ENCODE results near the gene CDH2.

The CDH2 gene

DNA sequence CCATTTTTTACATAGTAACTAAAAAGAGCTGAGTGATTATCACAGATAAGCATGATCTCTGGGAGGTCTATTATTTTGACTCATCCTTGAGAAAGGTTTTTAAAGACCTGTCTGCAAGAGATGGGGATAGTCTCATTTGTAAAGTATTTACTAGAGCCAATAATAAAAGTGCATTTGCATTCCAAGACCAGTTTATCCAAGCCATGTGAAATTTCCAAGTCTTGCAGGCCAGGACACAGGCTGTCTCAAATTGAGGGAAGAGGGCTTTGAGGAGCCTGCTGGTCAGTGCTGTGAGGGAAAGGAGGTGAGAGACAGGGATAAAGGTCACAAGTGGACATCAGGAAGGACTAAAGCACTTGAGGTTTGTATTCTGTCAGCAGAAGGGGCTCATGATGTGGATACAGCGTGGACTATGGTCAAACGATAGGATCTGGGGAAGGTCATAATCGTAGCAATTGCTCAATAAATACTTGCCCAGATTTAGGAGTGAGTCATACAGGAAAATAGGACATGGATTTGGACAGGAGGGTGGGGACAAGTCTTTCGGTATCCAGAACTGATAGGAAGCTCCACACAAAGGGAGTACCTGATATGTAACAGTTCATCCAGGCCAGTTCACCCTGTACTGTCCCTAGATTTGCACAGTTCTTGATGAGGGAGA, 6.6 kb upstream of the CDH2 start:
- no peaks in the 10 kb centered on the region for H3K36me3 ChIP-seq (ENCODE audit: low read length)
- no peaks in the 10 kb centered on the region for H3K27me3 ChIP-seq (ENCODE audit: low read length)
- no peak overlapping the region for H2AFZ ChIP-seq (ENCODE audit: low read depth, low read length, severe bottlenecking)
- H3K4me3 ChIP-seq (ENCODE audit: insufficient read depth, low read length, poor library complexity, severe bottlenecking): no peak overlapping the region
- TF ChIP-seq CTCF (IDR thresholded peaks at IDR 0.05; ENCODE audit: insufficient read depth, low read length, poor library complexity, severe bottlenecking) (no peak), EZH2phosphoT487 (conservative IDR thresholded peaks at IDR 0.05; ENCODE audit: low read length) (no peak)
- no peak overlapping the region for H3K4me2 ChIP-seq (ENCODE audit: low read depth, low read length, poor library complexity, severe bottlenecking)
- H3K79me2 ChIP-seq (ENCODE audit: insufficient read depth, low read length): no peaks in the 10 kb centered on the region
- H3K27ac ChIP-seq (ENCODE audit: low read depth, low read length): no peak overlapping the region
- H3K9ac ChIP-seq (ENCODE audit: low read length): no peak overlapping the region
- H3F3A ChIP-seq (ENCODE audit: insufficient read depth): no peaks in the 10 kb centered on the region
- H3K9me2 ChIP-seq (replicated peaks; ENCODE audit: insufficient read depth, low read length): no peaks in the 10 kb centered on the region
- H4K20me1 ChIP-seq (ENCODE audit: low read depth, low read length): no peaks in the 10 kb centered on the region
- no peaks in the 10 kb centered on the region for H3K9me3 ChIP-seq (ENCODE audit: insufficient read depth, low read length)

- no peaks in the 10 kb centered on the region for H4K20me1 ChIP-seq (ENCODE audit: low read depth, low read length)
- H3K9me2 ChIP-seq (replicated peaks; ENCODE audit: insufficient read depth, low read length): no peaks in the 10 kb centered on the region
- no peak overlapping the region for H3K4me3 ChIP-seq (ENCODE audit: insufficient read depth, low read length, poor library complexity, severe bottlenecking)
- no peak overlapping the region for H3K27ac ChIP-seq (ENCODE audit: low read depth, low read length)
- H3K79me2 ChIP-seq (ENCODE audit: insufficient read depth, low read length): no peaks in the 10 kb centered on the region
- H2AFZ ChIP-seq (ENCODE audit: low read depth, low read length, severe bottlenecking): no peak overlapping the region
- no peaks in the 10 kb centered on the region for H3K9me3 ChIP-seq (ENCODE audit: insufficient read depth, low read length)
- H3K4me2 ChIP-seq (ENCODE audit: low read depth, low read length, poor library complexity, severe bottlenecking): no peak overlapping the region
- H3K36me3 ChIP-seq (ENCODE audit: low read length): no peaks in the 10 kb centered on the region
- no peak overlapping the region for H3K9ac ChIP-seq (ENCODE audit: low read length)
- TF ChIP-seq EZH2phosphoT487 (conservative IDR thresholded peaks at IDR 0.05; ENCODE audit: low read length): no peak
- TF ChIP-seq CTCF (IDR thresholded peaks at IDR 0.05; ENCODE audit: insufficient read depth, low read length, poor library complexity, severe bottlenecking): no peak
- no peaks in the 10 kb centered on the region for H3K27me3 ChIP-seq (ENCODE audit: low read length)
- H3F3A ChIP-seq (ENCODE audit: insufficient read depth): no peaks in the 10 kb centered on the region
These were observed 4.7 kb upstream of the CDH2 start for GRCh38 chr18:28181616-28182015.

- Histone ChIP-seq H3K36me3 (ENCODE audit: low read length) (no peaks in the 10 kb centered on the region), H4K20me1 (ENCODE audit: low read depth, low read length) (no peaks in the 10 kb centered on the region), H3K9me3 (ENCODE audit: insufficient read depth, low read length) (no peaks in the 10 kb centered on the region), H3K4me3 (ENCODE audit: insufficient read depth, low read length, poor library complexity, severe bottlenecking) (no peak overlapping the region), H3K79me2 (ENCODE audit: insufficient read depth, low read length) (no peaks in the 10 kb centered on the region), H3F3A (ENCODE audit: insufficient read depth) (no peaks in the 10 kb centered on the region), H3K27me3 (ENCODE audit: low read length) (no peaks in the 10 kb centered on the region), H3K9ac (ENCODE audit: low read length) (no peak overlapping the region), H3K9me2 (replicated peaks; ENCODE audit: insufficient read depth, low read length) (no peaks in the 10 kb centered on the region), H3K4me2 (ENCODE audit: low read depth, low read length, poor library complexity, severe bottlenecking) (no peak overlapping the region), H3K27ac (ENCODE audit: low read depth, low read length) (no peak overlapping the region), H2AFZ (ENCODE audit: low read depth, low read length, severe bottlenecking) (no peak overlapping the region)
- TF ChIP-seq EZH2phosphoT487 (conservative IDR thresholded peaks at IDR 0.05; ENCODE audit: low read length): no peak
These were observed 1.8 kb upstream of the CDH2 start for GRCh38 chr18:28178720-28179119.

GRCh38 chr18:28177828-28178635, 1.1 kb upstream of the CDH2 start:
- Histone ChIP-seq H3K9ac (ENCODE audit: low read length) (no peak overlapping the region), H3K9me3 (ENCODE audit: insufficient read depth, low read length) (no peaks in the 10 kb centered on the region), H2AFZ (ENCODE audit: low read depth, low read length, severe bottlenecking) (no peak overlapping the region), H3K27ac (ENCODE audit: low read depth, low read length) (no peak overlapping the region), H3K36me3 (ENCODE audit: low read length) (no peaks in the 10 kb centered on the region), H3K4me3 (ENCODE audit: insufficient read depth, low read length, poor library complexity, severe bottlenecking) (no peak overlapping the region), H3K79me2 (ENCODE audit: insufficient read depth, low read length) (no peaks in the 10 kb centered on the region), H3K9me2 (replicated peaks; ENCODE audit: insufficient read depth, low read length) (no peaks in the 10 kb centered on the region), H3K27me3 (ENCODE audit: low read length) (no peaks in the 10 kb centered on the region), H4K20me1 (ENCODE audit: low read depth, low read length) (no peaks in the 10 kb centered on the region), H3F3A (ENCODE audit: insufficient read depth) (no peaks in the 10 kb centered on the region), H3K4me2 (ENCODE audit: low read depth, low read length, poor library complexity, severe bottlenecking) (no peak overlapping the region)
- TF ChIP-seq EZH2phosphoT487 (conservative IDR thresholded peaks at IDR 0.05; ENCODE audit: low read length): no peak
- TF ChIP-seq CTCF (IDR thresholded peaks at IDR 0.05; ENCODE audit: insufficient read depth, low read length, poor library complexity, severe bottlenecking): no peak
